Neural progenitor cell (in vitro differentiated cells): ENCODE results near the gene URB1. TPM values are rescaled to one million over a fixed set of nuclear protein-coding genes. Genes with fewer than 3 reads are reported as not detected.
"Not testable (repeated sequence)": the region's sequence is repeated elsewhere in the genome, so short reads cannot be mapped to it uniquely, and the experiment has no call there.

ENCODE experiments used
- DNase-seq: peaks from one replicate; pipeline ENCODE4 v3.0.0-alpha.2; 2016; ENCODE audit warnings: low spot score
- H2AFZ ChIP-seq: fragments of 200-600 bp; sonication (generic); replicated peaks from 2 replicates; pipeline ENCODE4 v1.6.1; 2016; ENCODE audit warnings: antibody characterized with exemption
- H3F3A ChIP-seq: fragments of 200-600 bp; sonication (generic); 2 replicates; pipeline ENCODE4 v1.6.1; 2016; ENCODE audit warnings: antibody characterized with exemption, low read depth
- H3K27ac ChIP-seq: fragments of 200-600 bp; sonication (generic); 2 replicates; pipeline ENCODE4 v1.5.1; 2016; ENCODE audit warnings: mild to moderate bottlenecking
- H3K27me3 ChIP-seq: fragments of 200-600 bp; sonication (generic); 2 replicates; pipeline ENCODE4 v1.6.1; 2016; ENCODE audit warnings: mild to moderate bottlenecking, moderate library complexity
- H3K36me3 ChIP-seq: fragments of 200-600 bp; sonication (generic); 2 replicates; pipeline ENCODE4 v1.5.1; 2016
- H3K4me1 ChIP-seq: fragments of 200-600 bp; sonication (generic); 2 replicates; pipeline ENCODE4 v1.6.1; 2016; ENCODE audit warnings: mixed run types
- H3K4me2 ChIP-seq: fragments of 200-600 bp; sonication (generic); 2 replicates; pipeline ENCODE4 v1.6.1; 2016
- H3K4me3 ChIP-seq: fragments of 200-600 bp; sonication (generic); 2 replicates; pipeline ENCODE4 v1.5.1; 2016
- H3K79me2 ChIP-seq: fragments of 200-600 bp; sonication (generic); 2 replicates; pipeline ENCODE4 v1.6.1; 2016; ENCODE audit warnings: low read depth
- H3K9ac ChIP-seq: fragments of 200-600 bp; sonication (generic); 2 replicates; pipeline ENCODE4 v1.6.1; 2016
- H3K9me3 ChIP-seq: fragments of 200-600 bp; sonication (generic); 2 replicates; pipeline ENCODE4 v1.5.1; 2016; ENCODE audit warnings: low read depth
- H4K20me1 ChIP-seq: fragments of 200-600 bp; sonication (generic); 2 replicates; pipeline ENCODE4 v1.6.1; 2016; ENCODE audit warnings: low read depth
- H3K27ac Mint-ChIP-seq: 3 replicates; pipeline ENCODE4 v1.8.0; 2021; ENCODE audit warnings: mixed read lengths
- H3K27me3 Mint-ChIP-seq: 2 replicates; pipeline ENCODE4 v1.8.0; 2022; ENCODE audit warnings: low read depth, mild to moderate bottlenecking, inconsistent platforms, moderate library complexity, mixed read lengths; ENCODE audit not compliant: insufficient read depth
- H3K36me3 Mint-ChIP-seq: 3 replicates; pipeline ENCODE4 v1.8.0; 2021; ENCODE audit warnings: mixed read lengths
- H3K4me1 Mint-ChIP-seq: 3 replicates; pipeline ENCODE4 v1.8.0; 2021; ENCODE audit warnings: mixed read lengths
- H3K4me3 Mint-ChIP-seq: 3 replicates; pipeline ENCODE4 v1.8.0; 2021; ENCODE audit warnings: mild to moderate bottlenecking, moderate library complexity, mixed read lengths
- H3K9me3 Mint-ChIP-seq: 3 replicates; pipeline ENCODE4 v1.8.0; 2020; ENCODE audit warnings: mixed read lengths
- CTCF ChIP-seq: fragments of 200-600 bp; sonication (generic); IDR thresholded peaks from 2 replicates; pipeline ENCODE4 v1.5.1; 2017; ENCODE audit warnings: antibody characterized with exemption, mild to moderate bottlenecking
- EZH2 ChIP-seq: fragments of 200-600 bp; sonication (generic); IDR thresholded peaks from 2 replicates; pipeline ENCODE4 v1.6.1; 2017; ENCODE audit warnings: antibody characterized with exemption, mild to moderate bottlenecking, moderate library complexity
- EZH2phosphoT487 ChIP-seq: fragments of 200-600 bp; sonication (generic); IDR thresholded peaks from 2 replicates; pipeline ENCODE4 v1.6.1; 2017; ENCODE audit warnings: antibody characterized with exemption
- total RNA-seq: library from RNA; depleted of rRNA; stranded (reverse); fragments of >200 nt; gene quantifications from 2 replicates; pipeline ENCODE4 v1.2.3, GENCODE V29; 2015; ENCODE audit warnings: low replicate concordance

URB1 gene
- total RNA-seq, 1 donor from 2014 or later, result 7.7 TPM

DNA sequence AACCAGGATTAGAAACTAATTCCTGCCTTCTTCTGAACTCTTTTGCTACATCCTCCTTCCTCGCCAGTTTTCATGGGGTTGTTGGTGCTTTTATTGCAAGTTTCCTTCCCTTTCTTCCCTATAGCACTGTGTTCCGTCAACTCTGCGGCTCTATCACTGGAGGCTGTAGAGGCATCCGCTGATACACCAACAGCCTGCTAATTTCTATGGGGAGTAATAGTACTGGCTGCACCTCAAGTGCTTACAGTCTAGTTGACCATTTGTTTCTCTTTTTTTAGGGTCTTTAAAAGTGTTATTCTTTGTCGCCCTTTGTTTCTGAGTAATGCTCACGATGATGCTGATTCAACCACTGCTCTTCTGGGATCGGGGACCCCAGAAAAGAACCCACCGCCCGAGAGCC, 114.7 kb downstream of the URB1 start:
- Mint-ChIP-seq H3K9me3 (no peaks in the 10 kb centered on the region), H3K4me1 (peaks cover 23% of the 10 kb centered on the region), H3K36me3 (peaks cover 8% of the 10 kb centered on the region), H3K4me3 (peak overlapping the region; percentile 100), H3K27ac (no peak overlapping the region), H3K27me3 (peaks cover 5% of the 10 kb centered on the region)
- no peak overlapping the region for H2AFZ ChIP-seq
- H3K36me3 ChIP-seq, result peaks cover 6% of the 10 kb centered on the region
- no peak overlapping the region for H3K27ac ChIP-seq
- peak overlapping the region; percentile 75 for H3K9ac ChIP-seq
- H3K4me3 ChIP-seq, result peak overlapping the region; percentile 85
- H3K4me2 ChIP-seq, result peak overlapping the region; percentile 86
- H3K9me3 ChIP-seq, result no peaks in the 10 kb centered on the region
- TF ChIP-seq EZH2phosphoT487 (no peak), CTCF (no peak), EZH2 (no peak)
- H3K79me2 ChIP-seq, result peaks cover 34% of the 10 kb centered on the region
- H3F3A ChIP-seq, result peaks cover 5% of the 10 kb centered on the region
- H3K27me3 ChIP-seq, result no peaks in the 10 kb centered on the region
- peaks cover 6% of the 10 kb centered on the region for H3K4me1 ChIP-seq
- DNase-seq, result peak; percentile 20
- no peaks in the 10 kb centered on the region for H4K20me1 ChIP-seq

- no peaks in the 10 kb centered on the region for H3K9me3 Mint-ChIP-seq
- peaks cover 5% of the 10 kb centered on the region for H3F3A ChIP-seq
- no peaks in the 10 kb centered on the region for H3K9me3 ChIP-seq
- H3K4me1 Mint-ChIP-seq, result peaks cover 23% of the 10 kb centered on the region
- H3K4me3 ChIP-seq, result no peak overlapping the region
- TF ChIP-seq EZH2 (no peak), CTCF (no peak), EZH2phosphoT487 (no peak)
- peak overlapping the region; percentile 52 for H3K4me3 Mint-ChIP-seq
- no peaks in the 10 kb centered on the region for H3K27me3 ChIP-seq
- no peak for DNase-seq
- H3K36me3 Mint-ChIP-seq, result peaks cover 9% of the 10 kb centered on the region
- H3K79me2 ChIP-seq, result peaks cover 34% of the 10 kb centered on the region
- no peak overlapping the region for H2AFZ ChIP-seq
- no peak overlapping the region for H3K27ac ChIP-seq
- H3K27me3 Mint-ChIP-seq, result peaks cover 3% of the 10 kb centered on the region
- no peak overlapping the region for H3K4me2 ChIP-seq
- peaks cover 8% of the 10 kb centered on the region for H3K36me3 ChIP-seq
- no peaks in the 10 kb centered on the region for H4K20me1 ChIP-seq
- no peak overlapping the region for H3K27ac Mint-ChIP-seq
- H3K4me1 ChIP-seq, result peaks cover 6% of the 10 kb centered on the region
- H3K9ac ChIP-seq, result no peak overlapping the region
Measured at GRCh38 chr21:32276671-32277070, 116.1 kb downstream of the URB1 start.

- Histone ChIP-seq H4K20me1 (no peaks in the 10 kb centered on the region), H3K79me2 (peaks cover 7% of the 10 kb centered on the region), H3F3A (no peaks in the 10 kb centered on the region), H2AFZ (no peak overlapping the region), H3K9me3 (no peaks in the 10 kb centered on the region), H3K4me1 (no peaks in the 10 kb centered on the region), H3K4me2 (no peak overlapping the region), H3K36me3 (peaks cover 8% of the 10 kb centered on the region), H3K9ac (no peak overlapping the region), H3K27me3 (no peaks in the 10 kb centered on the region), H3K4me3 (no peak overlapping the region), H3K27ac (no peak overlapping the region)
- DNase-seq, result no peak
- H3K36me3 Mint-ChIP-seq, result peaks cover 26% of the 10 kb centered on the region
- no peak overlapping the region for H3K27ac Mint-ChIP-seq
- peaks cover 2% of the 10 kb centered on the region for H3K27me3 Mint-ChIP-seq
- no peaks in the 10 kb centered on the region for H3K9me3 Mint-ChIP-seq
- TF ChIP-seq EZH2 (no peak), CTCF (no peak), EZH2phosphoT487 (no peak)
- no peak overlapping the region for H3K4me3 Mint-ChIP-seq
- H3K4me1 Mint-ChIP-seq, result peaks cover 2% of the 10 kb centered on the region
Measured at GRCh38 chr21:32270748-32271147, 122.1 kb downstream of the URB1 start.

- not testable (repeated sequence) for H3K9ac ChIP-seq, H3K9me3 ChIP-seq, DNase-seq, H3K9me3 Mint-ChIP-seq, H3K79me2 ChIP-seq, H3K4me3 Mint-ChIP-seq, H3K27ac Mint-ChIP-seq, H4K20me1 ChIP-seq, H3K27me3 ChIP-seq, H3K27ac ChIP-seq, H3K4me1 ChIP-seq, H3K36me3 ChIP-seq, H3K4me2 ChIP-seq, H3K4me1 Mint-ChIP-seq, H3K27me3 Mint-ChIP-seq, H2AFZ ChIP-seq, H3K4me3 ChIP-seq, H3F3A ChIP-seq
- peaks cover 20% of the 10 kb centered on the region for H3K36me3 Mint-ChIP-seq
Measured at GRCh38 chr21:32265321-32265720, 127.5 kb downstream of the URB1 start.
